ENCODE measurements around the gene PNPLA7. TPM values are rescaled to one million over a fixed set of nuclear protein-coding genes. Genes with fewer than 3 reads are reported as not detected.

PNPLA7 gene
- total RNA-seq, 1 donor: 2.3 TPM

DNA sequence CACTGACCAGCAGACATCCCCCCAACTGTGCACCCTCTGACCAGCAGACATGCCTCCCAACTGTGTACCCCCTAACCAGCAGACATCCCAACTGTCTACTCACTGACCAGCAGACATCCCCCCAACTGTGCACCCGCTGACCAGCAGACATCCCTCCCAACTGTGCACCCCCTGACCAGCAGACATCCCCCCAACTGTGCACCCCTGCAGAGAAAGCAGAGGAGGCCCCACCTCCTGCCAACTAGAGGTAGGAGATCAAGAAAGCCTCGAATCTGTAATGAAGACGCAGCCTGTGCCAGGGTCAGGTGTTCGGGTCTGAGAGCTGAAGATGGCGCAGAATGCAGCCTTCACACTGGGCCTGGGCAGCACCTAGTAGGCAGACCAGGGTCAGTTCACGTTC, 61.3 kb downstream of the PNPLA7 start:
- Histone ChIP-seq H3K27me3 (ENCODE audit: insufficient read depth, low read length) (no peaks in the 10 kb centered on the region), H3K4me1 (ENCODE audit: insufficient read depth, low read length) (peaks cover 6% of the 10 kb centered on the region), H3K4me3 (ENCODE audit: low read length) (no peak overlapping the region), H3K9me3 (ENCODE audit: low read depth, low read length) (no peaks in the 10 kb centered on the region)

DNA sequence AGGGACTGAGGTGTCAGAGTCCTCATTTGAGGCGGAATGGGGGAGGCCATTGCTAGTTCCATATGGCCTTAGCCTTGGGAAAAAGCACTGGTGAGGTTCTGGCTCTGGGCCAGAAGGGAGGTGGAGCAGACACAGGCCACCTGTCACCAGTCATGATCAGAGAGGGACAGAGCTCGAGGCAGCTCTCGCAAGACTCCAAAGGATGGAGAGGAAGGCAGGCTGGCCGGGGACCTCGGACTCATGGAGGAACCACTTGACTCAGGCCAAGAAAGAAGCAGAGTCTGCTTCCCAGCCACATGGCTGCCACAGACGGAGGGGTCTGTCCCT, 61.9 kb downstream of the PNPLA7 start:
- H3K27me3 ChIP-seq (ENCODE audit: insufficient read depth, low read length): no peaks in the 10 kb centered on the region
- H3K4me1 ChIP-seq (ENCODE audit: insufficient read depth, low read length): no peaks in the 10 kb centered on the region
- no peaks in the 10 kb centered on the region for H3K9me3 ChIP-seq (ENCODE audit: low read depth, low read length)
- no peak overlapping the region for H3K4me3 ChIP-seq (ENCODE audit: low read length)

- Histone ChIP-seq H3K9me3 (ENCODE audit: low read depth, low read length) (no peaks in the 10 kb centered on the region), H3K27me3 (ENCODE audit: insufficient read depth, low read length) (no peaks in the 10 kb centered on the region), H3K4me3 (ENCODE audit: low read length) (no peak overlapping the region), H3K4me1 (ENCODE audit: insufficient read depth, low read length) (peaks cover under 1% of the 10 kb centered on the region)
Observed at GRCh38 chr9:137487454-137488326, 62.5 kb downstream of the PNPLA7 start.

GRCh38 chr9:137486545-137487453, 63.4 kb downstream of the PNPLA7 start:
- H3K9me3 ChIP-seq (ENCODE audit: low read depth, low read length): no peaks in the 10 kb centered on the region
- peaks cover 8% of the 10 kb centered on the region for H3K4me1 ChIP-seq (ENCODE audit: insufficient read depth, low read length)
- no peak overlapping the region for H3K4me3 ChIP-seq (ENCODE audit: low read length)
- H3K27me3 ChIP-seq (ENCODE audit: insufficient read depth, low read length): no peaks in the 10 kb centered on the region

GRCh38 chr9:137486141-137486490, 64.1 kb downstream of the PNPLA7 start:
- H3K9me3 ChIP-seq (ENCODE audit: low read depth, low read length): no peaks in the 10 kb centered on the region
- H3K4me1 ChIP-seq (ENCODE audit: insufficient read depth, low read length): peaks cover 8% of the 10 kb centered on the region
- no peak overlapping the region for H3K4me3 ChIP-seq (ENCODE audit: low read length)
- H3K27me3 ChIP-seq (ENCODE audit: insufficient read depth, low read length): no peaks in the 10 kb centered on the region

DNA sequence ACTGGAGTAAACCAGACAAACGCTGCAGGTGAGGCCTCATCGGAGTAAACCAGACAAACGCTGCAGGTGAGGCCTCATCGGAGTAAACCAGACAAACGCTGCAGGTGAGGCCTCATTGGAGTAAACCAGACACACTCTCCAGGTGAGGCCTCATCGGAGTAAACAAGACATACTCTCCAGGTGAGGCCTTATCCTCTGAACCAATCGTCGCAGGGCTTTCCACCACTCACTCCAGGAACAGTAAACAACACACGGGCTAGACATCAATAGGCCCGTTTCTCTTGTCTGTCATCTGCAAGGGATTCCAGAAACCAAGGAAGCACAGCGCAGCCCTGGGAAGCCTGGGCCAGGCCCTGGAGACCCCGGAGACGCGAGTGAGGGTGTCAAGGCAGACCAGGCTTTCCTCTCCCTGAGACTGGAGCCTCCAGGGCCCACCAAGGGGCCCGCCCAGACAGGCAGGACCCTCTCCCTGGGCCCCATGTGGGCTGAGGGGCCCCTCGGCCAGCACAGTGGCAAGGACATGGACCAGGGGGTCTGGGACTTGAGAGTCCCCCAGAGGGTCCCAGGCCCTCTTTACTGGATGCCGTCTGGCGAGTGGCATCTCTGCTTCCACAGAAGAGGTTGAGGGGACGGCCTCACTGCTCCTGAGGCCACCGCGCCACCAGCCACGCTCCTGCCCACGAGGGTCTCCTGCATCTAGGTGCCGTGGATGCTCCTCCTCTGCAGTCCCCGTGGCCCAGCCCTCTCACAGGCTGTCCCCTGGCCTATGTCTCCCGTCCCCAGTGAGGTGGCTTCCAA, 64.7 kb downstream of the PNPLA7 start:
- Histone ChIP-seq H3K9me3 (ENCODE audit: low read depth, low read length) (no peaks in the 10 kb centered on the region), H3K4me1 (ENCODE audit: insufficient read depth, low read length) (peaks cover 8% of the 10 kb centered on the region), H3K27me3 (ENCODE audit: insufficient read depth, low read length) (no peaks in the 10 kb centered on the region), H3K4me3 (ENCODE audit: low read length) (no peak overlapping the region)

GRCh38 chr9:137484551-137485315, 65.5 kb downstream of the PNPLA7 start:
- Histone ChIP-seq H3K27me3 (ENCODE audit: insufficient read depth, low read length) (no peaks in the 10 kb centered on the region), H3K4me3 (ENCODE audit: low read length) (no peak overlapping the region), H3K9me3 (ENCODE audit: low read depth, low read length) (no peaks in the 10 kb centered on the region), H3K4me1 (ENCODE audit: insufficient read depth, low read length) (peaks cover 8% of the 10 kb centered on the region)

- H3K4me3 ChIP-seq (ENCODE audit: low read length): no peak overlapping the region
- H3K9me3 ChIP-seq (ENCODE audit: low read depth, low read length): no peaks in the 10 kb centered on the region
- H3K27me3 ChIP-seq (ENCODE audit: insufficient read depth, low read length): no peaks in the 10 kb centered on the region
- H3K4me1 ChIP-seq (ENCODE audit: insufficient read depth, low read length): peaks cover 8% of the 10 kb centered on the region
Observed at GRCh38 chr9:137482094-137482781, 68.0 kb downstream of the PNPLA7 start.

- no peaks in the 10 kb centered on the region for H3K27me3 ChIP-seq (ENCODE audit: insufficient read depth, low read length)
- no peak overlapping the region for H3K4me3 ChIP-seq (ENCODE audit: low read length)
- peaks cover 3% of the 10 kb centered on the region for H3K9me3 ChIP-seq (ENCODE audit: low read depth, low read length)
- peaks cover 8% of the 10 kb centered on the region for H3K4me1 ChIP-seq (ENCODE audit: insufficient read depth, low read length)
Observed at GRCh38 chr9:137480686-137481683, 69.2 kb downstream of the PNPLA7 start.

- Histone ChIP-seq H3K9me3 (ENCODE audit: low read depth, low read length) (peaks cover 6% of the 10 kb centered on the region), H3K4me1 (ENCODE audit: insufficient read depth, low read length) (peaks cover 8% of the 10 kb centered on the region), H3K27me3 (ENCODE audit: insufficient read depth, low read length) (no peaks in the 10 kb centered on the region), H3K4me3 (ENCODE audit: low read length) (no peak overlapping the region)
Observed at GRCh38 chr9:137479892-137480685, 70.1 kb downstream of the PNPLA7 start.

DNA sequence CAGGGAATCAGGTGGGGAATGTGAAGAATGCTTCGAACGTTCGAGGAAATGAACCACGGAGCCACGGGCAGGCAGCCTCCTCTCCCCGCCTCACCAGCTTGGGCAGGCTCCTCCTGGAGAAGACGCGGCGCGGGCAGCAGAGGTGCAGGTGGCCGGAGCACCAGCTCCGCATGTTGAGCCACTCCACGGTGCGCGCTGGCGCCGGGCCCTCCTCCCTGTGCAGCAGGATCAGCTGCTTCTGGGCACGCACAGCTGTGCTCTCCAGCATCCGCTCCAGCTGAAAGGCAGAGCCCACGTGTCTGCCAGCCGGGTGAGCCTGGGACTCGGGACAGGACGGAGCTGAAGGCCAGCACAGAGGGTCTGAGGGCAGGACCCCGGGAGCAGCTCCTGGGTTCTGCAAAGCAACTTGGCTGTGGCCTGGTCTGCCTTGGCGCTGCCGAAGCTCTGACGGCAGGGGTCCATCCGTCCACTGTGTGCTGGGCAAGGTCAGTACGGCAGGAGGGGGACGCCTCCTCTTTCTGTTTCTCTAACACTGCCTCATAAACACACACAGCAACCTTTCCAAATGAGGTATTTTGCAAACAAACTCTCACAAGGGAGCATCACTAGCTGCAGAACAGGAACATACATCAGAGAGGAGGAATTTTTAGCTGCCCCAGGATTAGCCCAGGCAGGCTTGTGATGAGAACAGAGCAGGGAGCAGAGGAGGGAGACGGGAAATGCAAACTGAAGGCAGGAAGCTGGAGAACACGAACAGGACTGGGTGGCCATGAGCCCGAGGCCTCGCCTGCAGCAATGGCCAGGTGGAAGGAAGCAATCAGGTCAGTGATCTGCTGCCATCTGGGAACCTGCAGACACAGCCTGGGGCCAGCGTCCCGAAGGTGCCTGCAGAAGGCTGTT, 71.0 kb downstream of the PNPLA7 start:
- no peaks in the 10 kb centered on the region for H3K27me3 ChIP-seq (ENCODE audit: insufficient read depth, low read length)
- peaks cover 6% of the 10 kb centered on the region for H3K9me3 ChIP-seq (ENCODE audit: low read depth, low read length)
- H3K4me1 ChIP-seq (ENCODE audit: insufficient read depth, low read length): peaks cover 8% of the 10 kb centered on the region
- no peak overlapping the region for H3K4me3 ChIP-seq (ENCODE audit: low read length)

DNA sequence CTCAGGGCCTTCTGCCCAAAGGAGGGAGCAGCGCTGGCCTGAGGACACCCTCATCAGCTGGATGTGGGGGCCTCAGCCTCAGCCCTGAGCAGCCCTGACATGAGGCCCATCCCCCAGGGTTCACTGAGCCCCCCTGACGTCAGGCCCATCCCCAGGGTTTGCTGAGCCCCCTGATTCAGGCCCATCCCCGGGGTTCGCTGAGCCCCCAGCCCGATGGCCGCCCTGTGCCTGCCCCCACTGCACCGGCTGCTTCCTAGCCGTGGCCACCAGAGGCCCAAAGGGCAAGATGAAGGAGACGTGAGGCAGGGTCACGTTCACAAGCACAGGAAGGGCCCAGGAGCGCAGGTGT, 71.6 kb downstream of the PNPLA7 start:
- Histone ChIP-seq H3K27me3 (ENCODE audit: insufficient read depth, low read length) (no peaks in the 10 kb centered on the region), H3K9me3 (ENCODE audit: low read depth, low read length) (peaks cover 6% of the 10 kb centered on the region), H3K4me3 (ENCODE audit: low read length) (no peak overlapping the region), H3K4me1 (ENCODE audit: insufficient read depth, low read length) (peaks cover 8% of the 10 kb centered on the region)

Data from mononuclear cell (primary cell).